ENCODE measurements around the gene SMIM24.
"Not testable (repeated sequence)": the region's sequence is repeated elsewhere in the genome, so short reads cannot be mapped to it uniquely, and the experiment has no call there.

SMIM24 gene

GRCh38 chr19:3455960-3456601, 24.2 kb downstream of the SMIM24 start:
- no peak for DNase-seq (ENCODE audit: low read depth)

GRCh38 chr19:3455393-3455955, 24.9 kb downstream of the SMIM24 start:
- no peak for DNase-seq (ENCODE audit: low read depth)

- no peak for DNase-seq (ENCODE audit: low read depth)
Measured at GRCh38 chr19:3454656-3455392, 25.5 kb downstream of the SMIM24 start.

GRCh38 chr19:3453840-3454239, 26.5 kb downstream of the SMIM24 start:
- DNase-seq (ENCODE audit: low read depth), result no peak

GRCh38 chr19:3452942-3453214, 27.4 kb downstream of the SMIM24 start:
- not testable (repeated sequence) for DNase-seq (ENCODE audit: low read depth)

GRCh38 chr19:3452171-3452941, 28.0 kb downstream of the SMIM24 start:
- no peak for DNase-seq (ENCODE audit: low read depth)

GRCh38 chr19:3451451-3451866, 28.9 kb downstream of the SMIM24 start:
- no peak for DNase-seq (ENCODE audit: low read depth)

- no peak for DNase-seq (ENCODE audit: low read depth)
Measured at GRCh38 chr19:3450796-3451411, 29.4 kb downstream of the SMIM24 start.

- DNase-seq (ENCODE audit: low read depth), result no peak
Measured at GRCh38 chr19:3448616-3449334, 31.6 kb downstream of the SMIM24 start.

- DNase-seq (ENCODE audit: low read depth), result not testable (repeated sequence)
Measured at GRCh38 chr19:3446657-3447056, 33.7 kb downstream of the SMIM24 start.

- no peak for DNase-seq (ENCODE audit: low read depth)
Measured at GRCh38 chr19:3444695-3445234, 35.6 kb downstream of the SMIM24 start.

- no peak for DNase-seq (ENCODE audit: low read depth)
Measured at GRCh38 chr19:3443840-3444694, 36.3 kb downstream of the SMIM24 start.

GRCh38 chr19:3442487-3443071, 37.7 kb downstream of the SMIM24 start:
- DNase-seq (ENCODE audit: low read depth), result no peak

- no peak for DNase-seq (ENCODE audit: low read depth)
Measured at GRCh38 chr19:3441986-3442329, 38.4 kb downstream of the SMIM24 start.

GRCh38 chr19:3441089-3441985, 39.0 kb downstream of the SMIM24 start:
- no peak for DNase-seq (ENCODE audit: low read depth)

GRCh38 chr19:3440082-3440481, 40.2 kb downstream of the SMIM24 start:
- DNase-seq (ENCODE audit: low read depth), result peak; percentile 24

- peak; percentile 91 for DNase-seq (ENCODE audit: low read depth)
Measured at GRCh38 chr19:3434630-3435553, 45.4 kb downstream of the SMIM24 start.

Data from stimulated activated CD8-positive, alpha-beta memory T cell treated with anti-CD3 and anti-CD28 coated beads, Interleukin-15, amount 100 ng/mL, for 1 hour (primary cell).